GM19468 (cell line): ENCODE results near the gene HSPH1.
"Not testable (repeated sequence)": the region's sequence is repeated elsewhere in the genome, so short reads cannot be mapped to it uniquely, and the experiment has no call there.

Source experiments
- ATAC-seq: cut with Tn5 transposase; IDR thresholded peaks from one replicate; pipeline ENCODE4 v1.9.1; 2021; ENCODE audit warnings: mild to moderate bottlenecking, moderate library complexity, moderate number of reproducible peaks; ENCODE audit not compliant: unreplicated experiment; ENCODE audit errors: extremely low read depth

The HSPH1 gene

DNA sequence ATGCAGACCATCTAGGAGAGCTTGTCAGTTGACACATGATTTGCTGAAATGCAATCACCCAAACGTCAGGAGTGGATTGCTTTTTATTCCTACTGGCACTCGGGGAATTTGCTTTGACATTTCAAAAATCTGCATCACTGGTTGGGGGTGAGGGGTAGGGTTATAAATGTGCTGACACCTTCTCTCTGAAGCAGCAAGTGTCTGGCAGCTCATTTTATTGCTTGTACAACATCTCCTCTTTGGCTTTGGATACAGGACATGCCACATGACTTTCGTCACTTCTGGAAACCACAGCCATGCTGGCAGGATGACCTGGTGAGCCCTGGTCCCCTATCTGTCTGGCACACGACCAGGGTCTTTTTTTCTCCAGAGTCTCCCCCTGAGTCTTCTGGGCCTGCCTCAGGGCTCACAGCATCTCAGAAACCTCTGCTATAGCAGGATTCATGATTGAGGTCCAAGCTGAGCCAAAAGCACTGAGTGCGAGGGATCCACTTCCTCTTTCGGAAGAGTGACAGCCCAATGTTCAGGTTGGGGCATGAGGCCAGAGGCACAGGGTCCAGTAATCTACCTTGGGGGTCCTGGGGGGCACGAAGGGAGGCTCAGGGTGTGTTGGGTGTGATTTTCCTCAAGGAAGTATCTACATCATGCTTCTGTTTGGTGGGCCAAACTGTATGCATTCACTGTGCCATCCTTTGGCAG is 60.1 kb downstream of the HSPH1 start:
- ATAC-seq = no peak

DNA sequence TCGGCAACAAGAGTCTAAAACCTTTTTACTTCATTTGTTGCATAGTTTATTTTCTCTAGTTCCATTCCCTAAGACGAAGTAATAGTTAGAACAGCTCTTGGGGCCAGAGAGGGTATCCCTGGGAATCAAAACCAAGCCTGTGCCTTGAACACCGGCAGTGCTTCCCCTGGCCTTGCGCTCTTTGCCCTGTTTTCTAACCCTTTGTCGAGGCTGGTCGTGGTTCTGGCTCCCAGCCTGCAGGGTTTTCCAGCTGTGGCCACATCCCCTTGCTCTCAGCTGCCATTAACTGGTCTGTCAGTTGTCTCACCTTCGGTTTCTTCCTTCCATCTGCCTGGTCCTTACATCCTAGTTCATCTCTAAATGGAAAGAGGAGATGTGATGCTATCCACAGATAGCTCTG is 61.0 kb downstream of the HSPH1 start:
- no peak for ATAC-seq

DNA sequence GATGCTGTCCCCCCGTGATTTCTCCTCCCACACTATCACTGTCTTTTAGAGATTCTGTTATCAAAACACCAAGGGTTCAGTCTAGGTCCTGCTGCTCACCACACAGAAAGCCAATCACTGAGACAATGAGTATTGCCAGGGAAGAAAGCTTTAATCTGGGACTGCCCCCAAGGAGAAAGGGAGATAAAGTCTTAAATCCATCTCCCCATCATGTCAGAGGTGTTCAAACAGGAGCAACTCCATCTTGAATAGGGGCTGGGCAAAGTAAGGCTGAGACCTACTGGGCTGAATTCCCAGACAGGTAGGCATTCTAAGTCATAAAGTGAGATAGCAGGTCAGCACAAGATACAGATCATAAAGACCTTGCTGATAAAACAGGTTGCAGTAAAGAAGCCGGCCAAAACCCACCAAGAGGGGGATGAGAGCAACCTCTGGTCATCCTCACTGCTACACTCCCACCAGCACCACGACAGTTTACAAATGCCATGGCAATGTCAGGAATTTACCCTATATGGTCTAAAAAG is 63.7 kb downstream of the HSPH1 start:
- not testable (repeated sequence) for ATAC-seq

DNA sequence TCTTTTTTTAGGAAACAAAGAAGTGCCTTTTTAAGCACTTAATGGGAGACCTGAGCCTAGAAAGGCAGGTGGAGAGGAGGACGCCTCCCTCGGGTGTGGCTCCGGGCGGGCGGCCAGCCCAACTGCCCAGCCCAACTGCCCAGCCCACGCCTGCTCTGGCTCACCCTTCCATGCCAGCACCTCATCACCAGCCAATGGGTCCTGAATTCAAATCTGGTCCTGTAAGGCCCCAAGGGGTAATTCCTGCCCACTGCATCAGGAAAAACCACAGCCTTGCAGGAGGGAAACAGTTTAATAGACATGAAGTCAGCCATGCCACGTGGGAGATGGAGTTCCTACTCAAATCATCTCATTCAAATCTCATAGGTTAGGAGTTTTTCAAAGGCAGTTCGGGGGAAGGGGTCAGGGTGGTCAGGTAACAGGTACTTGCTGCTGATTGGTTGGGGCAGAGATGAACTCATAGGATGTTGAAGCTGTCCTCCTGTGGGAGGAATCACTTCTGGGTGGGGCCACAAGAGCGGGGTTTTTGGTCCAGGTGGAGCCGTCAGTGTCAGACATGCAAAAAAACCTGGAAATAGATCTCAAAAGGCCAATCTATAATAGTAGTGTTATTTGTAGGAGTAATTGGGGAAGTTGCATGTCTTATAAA is 64.9 kb downstream of the HSPH1 start:
- ATAC-seq = no peak

DNA sequence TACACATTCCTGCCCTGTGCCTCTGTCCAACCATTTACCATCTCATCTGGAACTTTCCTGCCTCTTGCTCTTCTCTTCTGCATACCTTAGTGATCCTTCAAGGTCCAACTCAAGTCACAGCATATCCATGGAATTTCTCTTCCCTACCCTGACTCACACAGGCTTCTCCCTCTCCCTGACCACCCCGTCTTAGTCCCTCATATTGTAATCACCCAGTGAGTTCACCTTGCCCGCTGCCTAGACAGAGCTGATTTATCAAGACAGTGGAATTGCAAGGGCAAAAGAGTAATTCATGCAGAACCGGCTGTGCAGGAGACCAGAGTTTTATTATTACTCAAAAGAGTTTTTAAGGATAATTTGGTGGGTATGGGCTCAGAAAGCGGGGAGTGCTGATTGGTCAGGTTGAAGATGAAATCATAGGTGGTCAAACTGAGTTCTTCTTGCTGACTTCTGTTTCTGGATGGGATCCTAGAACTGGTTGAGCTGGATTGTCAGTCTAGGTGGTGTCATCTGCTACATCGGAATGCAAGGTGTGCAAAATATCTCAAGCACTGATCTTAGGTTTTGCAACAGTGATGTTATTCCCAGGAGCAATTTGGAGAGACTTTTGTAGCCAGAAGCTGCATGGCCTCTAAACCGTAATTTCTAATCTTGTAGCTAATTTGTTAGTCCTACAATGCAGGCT is 67.2 kb downstream of the HSPH1 start:
- no peak for ATAC-seq

DNA sequence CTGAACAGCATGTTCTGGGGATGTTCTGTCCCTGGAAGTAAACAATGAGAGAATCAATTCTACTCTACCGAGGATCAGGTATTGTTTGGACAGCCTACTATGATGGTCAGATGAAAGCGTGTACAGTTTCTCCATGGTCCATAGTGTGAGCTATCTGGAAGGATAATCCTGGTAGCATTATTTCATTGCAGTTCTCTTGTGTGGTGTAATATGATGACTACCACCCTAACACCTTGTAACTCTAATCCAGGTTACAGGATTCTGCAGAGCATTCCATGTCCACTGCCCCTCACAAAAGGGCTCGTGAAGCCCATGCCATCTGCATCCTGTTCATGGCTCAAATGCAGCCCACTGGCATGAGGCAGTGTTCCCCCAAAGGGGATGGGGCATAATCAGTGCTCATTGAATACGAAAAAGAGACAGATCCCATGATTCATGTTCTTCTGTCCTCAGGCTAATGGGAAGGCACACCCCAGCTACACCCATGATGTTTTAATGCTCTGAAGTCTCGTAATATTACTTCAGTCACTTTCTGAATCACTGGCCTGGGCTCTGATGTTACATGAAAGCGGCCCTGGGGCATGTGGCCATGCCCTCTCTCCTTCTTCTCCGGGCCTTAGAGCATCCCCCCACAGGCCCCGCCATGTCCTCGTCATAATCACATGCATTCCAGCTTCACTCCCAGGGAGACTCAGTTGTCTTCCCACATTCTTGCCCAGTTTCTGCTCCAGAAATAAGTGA is 68.4 kb downstream of the HSPH1 start:
- no peak for ATAC-seq

DNA sequence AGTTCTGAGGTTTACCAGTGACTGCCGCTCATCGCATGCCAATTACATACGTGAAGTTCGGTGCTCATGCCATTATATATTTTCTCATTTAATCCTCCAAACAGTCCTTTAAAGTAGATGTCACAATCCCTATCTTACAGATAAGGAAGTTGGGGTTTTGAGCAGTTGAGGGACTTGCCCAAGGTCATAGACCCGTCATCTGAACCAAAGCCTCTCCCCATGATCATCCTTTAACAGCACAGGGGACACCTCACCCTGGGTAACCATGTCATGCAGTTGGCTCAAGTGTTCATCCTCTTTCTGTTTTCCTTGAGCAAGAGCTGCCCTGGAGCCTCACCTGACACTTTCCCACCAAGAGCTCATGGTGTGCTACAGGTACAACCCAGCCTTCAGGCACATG is 69.1 kb downstream of the HSPH1 start:
- no peak for ATAC-seq

DNA sequence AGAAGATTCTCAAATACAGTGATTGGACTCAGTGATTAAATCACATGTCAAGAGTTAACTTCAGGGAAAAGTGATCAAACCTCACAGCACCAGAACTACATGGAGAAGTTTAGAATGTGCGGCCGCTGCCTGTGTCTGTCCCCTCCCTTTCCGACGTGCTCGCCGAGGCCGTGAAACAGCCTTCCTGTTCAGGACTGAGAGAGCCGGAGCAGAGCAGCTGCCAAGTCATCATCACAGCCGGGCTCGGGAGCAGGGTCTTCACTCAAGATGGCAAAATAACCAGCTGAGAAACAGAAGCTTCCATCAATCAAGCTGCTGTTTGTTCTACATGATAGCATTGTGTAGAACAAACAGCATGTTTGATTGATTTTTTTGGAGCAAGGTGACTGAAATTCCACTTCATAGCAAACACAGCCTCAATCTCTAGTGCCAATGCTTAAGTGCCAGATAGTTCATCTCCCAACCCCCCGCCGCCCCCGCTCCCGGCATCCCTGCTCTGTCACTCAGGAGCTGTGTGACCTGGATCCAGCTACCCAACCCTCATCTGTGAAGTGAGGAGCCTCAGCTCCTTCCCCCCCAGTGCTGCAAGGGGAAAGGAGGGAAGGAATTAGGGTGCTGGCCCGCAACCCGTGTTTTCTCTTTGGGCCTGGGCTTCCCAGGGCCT is 70.6 kb downstream of the HSPH1 start:
- no peak for ATAC-seq

DNA sequence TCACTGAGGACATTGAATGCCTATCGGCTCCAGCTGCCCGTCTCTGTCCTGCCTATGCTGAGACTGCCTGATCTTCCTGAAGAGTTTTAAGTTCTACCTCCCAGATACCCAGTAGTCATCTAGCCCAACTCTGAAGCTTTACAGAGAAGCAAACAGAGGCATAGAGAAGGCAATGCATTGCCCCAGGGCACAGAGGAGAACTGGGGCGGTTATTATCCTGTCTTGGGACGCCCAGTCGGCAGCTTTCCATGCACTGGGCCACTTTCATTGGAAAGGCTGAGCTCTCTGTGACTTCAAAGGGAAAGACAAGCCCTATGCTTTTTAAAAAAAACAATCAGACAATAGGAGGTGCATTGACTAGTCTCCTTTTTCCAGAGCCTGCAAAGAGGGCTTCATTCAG is 71.6 kb downstream of the HSPH1 start:
- no peak for ATAC-seq

DNA sequence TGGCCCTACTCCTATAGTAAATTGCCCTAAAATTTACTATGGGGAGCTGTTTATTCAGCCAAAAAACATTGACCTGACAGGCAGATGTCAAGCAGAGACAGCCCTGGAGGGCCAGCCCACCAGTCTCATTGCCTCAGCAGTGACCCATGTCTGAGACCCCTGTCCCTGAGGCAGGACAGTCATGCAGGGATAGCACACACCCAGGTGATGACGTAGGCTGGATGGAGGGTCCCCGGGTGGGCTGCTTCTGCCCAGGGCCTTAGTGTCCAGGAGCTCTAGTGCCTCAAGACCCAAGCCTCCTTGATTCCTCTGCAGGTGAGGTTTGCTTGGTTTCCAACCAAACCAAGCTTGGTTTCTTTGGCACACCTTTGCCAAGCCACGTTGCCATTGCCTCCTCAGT is 72.1 kb downstream of the HSPH1 start:
- no peak for ATAC-seq

DNA sequence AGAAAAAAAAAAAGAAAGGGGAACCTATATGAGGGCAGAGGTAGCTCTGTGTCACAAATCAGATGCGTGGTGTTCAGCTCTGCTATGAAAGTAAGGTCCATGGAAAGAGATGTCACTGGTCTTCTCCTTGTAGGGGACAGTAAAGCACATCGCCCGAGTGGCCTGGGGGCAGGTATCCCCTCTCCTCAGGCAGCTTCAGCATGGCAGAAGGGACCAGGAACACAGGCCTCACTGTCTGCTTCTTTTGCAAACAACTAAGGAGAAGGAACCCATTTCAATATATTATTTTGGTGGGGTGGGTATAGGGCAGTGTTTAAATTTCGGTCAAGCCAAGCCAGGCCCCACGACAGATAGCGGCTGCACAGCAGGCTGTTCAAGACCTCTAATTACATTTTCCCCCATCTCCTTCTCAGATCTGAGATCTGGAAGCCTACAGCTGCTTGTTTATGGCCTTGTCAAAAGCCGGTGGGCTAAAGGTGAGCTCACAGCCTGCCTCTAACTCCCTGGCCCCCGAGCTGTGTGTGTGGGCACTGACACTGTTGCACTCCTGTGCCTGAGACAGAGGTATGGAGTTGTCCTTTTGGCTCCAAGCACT is 72.8 kb downstream of the HSPH1 start:
- no peak for ATAC-seq
